Ovary (tissue), 9 donors: ENCODE results near the gene TMEM135. TPM values are rescaled to one million over a fixed set of nuclear protein-coding genes. Genes with fewer than 3 reads are reported as not detected.

ENCODE experiments used
- DNase-seq, 5 donors: peaks; one replicate each; pipeline ENCODE4 v3.0.0-alpha.2; 2019 to 2020
- H3K27ac ChIP-seq, 2 donors: fragments of 200-600 bp; one replicate each; pipeline versions ENCODE4 v1.5.1 to v1.8.0; 2019 to 2022
- H3K27me3 ChIP-seq: fragments of 200-600 bp; one replicate; pipeline ENCODE4 v1.8.0; 2022
- H3K36me3 ChIP-seq: fragments of 200-600 bp; sonication (generic); one replicate; pipeline ENCODE4 v1.5.1; 2019
- H3K4me1 ChIP-seq: one replicate; pipeline ENCODE4 v1.8.1; 2013; ENCODE audit warnings: mild to moderate bottlenecking, moderate library complexity; ENCODE audit not compliant: insufficient read depth
- H3K4me3 ChIP-seq: fragments of 200-600 bp; sonication (generic); one replicate; pipeline ENCODE4 v1.5.1; 2017
- H3K9me3 ChIP-seq, 2 donors: fragments of 200-600 bp in 1 of 2; sonication (generic) in 1 of 2; one replicate each; pipeline versions ENCODE4 v1.5.1 to v1.8.1; 2013 to 2019; ENCODE audit warnings: mild to moderate bottlenecking in 1 of 2, moderate library complexity in 1 of 2
- CTCF ChIP-seq, 3 donors: fragments of 450-650 bp in 2 of 3; fragments of 200-600 bp in 1 of 3; IDR thresholded peaks; one replicate each; pipeline versions ENCODE4 v1.5.1 to v1.8.0; 2016 to 2022; ENCODE audit warnings: antibody characterized with exemption in 3 of 3, mild to moderate bottlenecking in 1 of 3
- EP300 ChIP-seq: sonication (generic); formaldehyde crosslinking; IDR thresholded peaks from one replicate; pipeline ENCODE4 v1.6.1; 2017; ENCODE audit warnings: antibody characterized with exemption
- POLR2A ChIP-seq: fragments of 450-650 bp; IDR thresholded peaks from one replicate; pipeline ENCODE4 v1.6.1; 2017; ENCODE audit warnings: antibody characterized with exemption, mild to moderate bottlenecking, moderate library complexity
- WGBS, 3 donors: extraction: QIAGEN DNeasy Blood & Tissue Kit in 1 of 3; methylation state at CpG; one replicate each; pipeline versions ENCODE4 v1.1.5 to v1.1.7; 2013 to 2017; 5-methylcytosine and 5-hydroxymethylcytosine counted together
- intact Hi-C, 4 donors: fragments of 100-400 bp; cut with DNase I; formaldehyde crosslinking; loops; one replicate each; pipeline versions ENCODE4 v1.11.0 to v1.15.1; 2022 to 2023
- polyA plus RNA-seq, 2 donors: library from polyadenylated mRNA; stranded (reverse); fragments of 200-250 nt in 1 of 2; fragments of 350-450 nt in 1 of 2; fragmentation: Illumina TruSeq in 1 of 2; extraction: RNeasy Lipid Tissue Mini Kit (QIAGEN cat#74804) in 1 of 2; gene quantifications; one replicate each; pipeline ENCODE4 v1.2.3, GENCODE V29; 2013 to 2014
- total RNA-seq, 7 donors: library from RNA; depleted of rRNA in 2 of 7; stranded (reverse); fragments of >200 nt in 2 of 7; fragmentation: NEBNext Ultra II Directional in 3 of 7; extraction: Animal tissue kit (Norgen Biotek cat#: 25700) in 3 of 7; gene quantifications; one replicate each; pipeline versions ENCODE4 v1.1.0 to v1.2.4, GENCODE V29; 2016 to 2023
- donor health status: DM: no; HTN: no; CAD: no; lungs with moderate emphysema.
- donor health status: DM: no; HTN: no; CAD: no.
- donor health status: Bipolar disorder and iron deficiency.
- donor health status: DM: yes; HTN: yes; CAD: no.
- donor health status: DM: no; HTN: no; CAD: no.
- donor health status: DM: yes; HTN: yes; CAD: no.

TMEM135 gene
- total and polyA plus RNA-seq, 9 donors: 8.8 to 24.2 (median 19.6) TPM

DNA sequence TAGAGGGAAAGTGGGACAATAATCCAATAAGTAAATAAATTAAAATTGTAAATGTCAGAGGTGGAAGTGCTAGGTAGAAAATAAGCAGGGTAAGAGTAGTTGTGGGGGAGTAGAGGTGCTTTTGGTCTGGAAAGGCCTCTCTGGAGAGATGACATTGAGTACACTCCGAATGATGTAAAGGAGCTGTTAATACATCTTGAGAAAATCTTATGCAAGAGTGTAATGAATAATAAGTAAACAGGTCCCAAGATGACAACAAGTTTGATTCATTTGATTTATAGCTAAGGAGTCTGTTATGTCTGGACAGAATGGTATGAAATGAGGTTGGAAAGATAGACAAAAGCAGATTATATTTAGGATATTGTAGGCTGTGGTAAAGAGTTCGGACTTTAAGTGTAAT is 87.5 kb downstream of the TMEM135 start:
- no peaks in the 10 kb centered on the region for H3K27me3 ChIP-seq
- intact Hi-C loops: no loop called here
- no peak overlapping the region for H3K27ac ChIP-seq
- DNase-seq: no peak
- no peak overlapping the region for H3K4me3 ChIP-seq
- H3K4me1 ChIP-seq: peaks cover 1% of the 10 kb centered on the region
- no peaks in the 10 kb centered on the region for H3K9me3 ChIP-seq
- TF ChIP-seq CTCF (IDR thresholded peaks at IDR 0.05): no peak
- no peak for TF ChIP-seq EP300
- TF ChIP-seq POLR2A: no peak
- WGBS, 3 donors: 86 to 94% (median 88%) methylated on average over 2 of the region's 2 CpGs
- no peaks in the 10 kb centered on the region for H3K36me3 ChIP-seq

- Histone ChIP-seq H3K27me3 (no peaks in the 10 kb centered on the region), H3K4me3 (no peak overlapping the region), H3K27ac (no peak overlapping the region), H3K9me3 (no peaks in the 10 kb centered on the region), H3K36me3 (no peaks in the 10 kb centered on the region), H3K4me1 (peaks cover 1% of the 10 kb centered on the region)
- DNase-seq: no peak
- 81 to 83% (median 82%) methylated on average over 4 of the region's 4 CpGs for WGBS, 3 donors
- intact Hi-C loops: no loop called here
- TF ChIP-seq POLR2A: no peak
- TF ChIP-seq CTCF (IDR thresholded peaks at IDR 0.05): no peak
- TF ChIP-seq EP300: no peak
These were observed 89.4 kb downstream of the TMEM135 start for GRCh38 chr11:87127101-87127500.

- intact Hi-C loops: no loop called here
- DNase-seq: no peak
- TF ChIP-seq EP300: no peak
- TF ChIP-seq POLR2A: no peak
- TF ChIP-seq CTCF (IDR thresholded peaks at IDR 0.05): no peak
- Histone ChIP-seq H3K27me3 (no peaks in the 10 kb centered on the region), H3K4me1 (peaks cover 1% of the 10 kb centered on the region), H3K27ac (no peak overlapping the region), H3K36me3 (no peaks in the 10 kb centered on the region), H3K4me3 (no peak overlapping the region), H3K9me3 (no peaks in the 10 kb centered on the region)
- WGBS, 3 donors: 71 to 77% (median 72%) methylated on average over 2 of the region's 2 CpGs
These were observed 90.6 kb downstream of the TMEM135 start for GRCh38 chr11:87128372-87128771.

- 96 to 100% (median 97%) methylated on average over 1 of the region's 1 CpG for WGBS, 3 donors
- H3K9me3 ChIP-seq: no peaks in the 10 kb centered on the region
These were observed 96.9 kb downstream of the TMEM135 start for GRCh38 chr11:87134524-87135106.

More at GRCh38 chr11:87134524-87135106, 96.9 kb downstream of the TMEM135 start:
- Histone ChIP-seq H3K4me3 (no peak overlapping the region), H3K27ac (no peak overlapping the region), H3K36me3 (no peaks in the 10 kb centered on the region), H3K27me3 (no peaks in the 10 kb centered on the region), H3K4me1 (no peaks in the 10 kb centered on the region)
- intact Hi-C loops: no loop called here
- no peak for DNase-seq
- TF ChIP-seq POLR2A: no peak
- TF ChIP-seq EP300: no peak
- no peak for TF ChIP-seq CTCF (IDR thresholded peaks at IDR 0.05)
